CD4-positive, alpha-beta T cell (primary cell): Measurements from ENCODE around the gene ZC3H7A. TPM values are rescaled to one million over a fixed set of nuclear protein-coding genes. Genes with fewer than 3 reads are reported as not detected.

Experiments used
- ATAC-seq: fragments of 200-7000 bp; cut with Tn5 transposase; one replicate; pipeline ENCODE4 v1.10.0; 2022; ENCODE audit warnings: mild to moderate bottlenecking; ENCODE audit not compliant: poor library complexity
- CTCF ChIA-PET: fragments of 350-600 bp; sonication (Branson Sonifier 250); formaldehyde crosslinking; loops from one replicate; lab custom pipeline; 2021; ENCODE audit warnings: antibody characterized with exemption, inconsistent platforms; lab: Charles Lee
- POLR2A ChIA-PET: fragments of 350-600 bp; sonication (Branson Sonifier 250); formaldehyde crosslinking; loops from one replicate; lab custom pipeline; 2021; ENCODE audit warnings: antibody characterized with exemption, inconsistent platforms; lab: Charles Lee
- DNase-seq, 14 experiments: peaks; one replicate each; pipeline ENCODE4 v3.0.0-alpha.2; 2013 to 2020; ENCODE audit warnings: mixed read lengths in 2 of 14
- H3K27ac ChIP-seq, 2 donors: one replicate each; pipeline versions ENCODE4 v1.5.1 to v1.7.0; 2013; ENCODE audit warnings: low read length in 2 of 2, low read depth in 1 of 2, mild to moderate bottlenecking in 1 of 2
- H3K27me3 ChIP-seq, 2 experiments: 1 replicate in 1 of 2; 2 replicates in 1 of 2; pipeline versions ENCODE4 v1.6.1 to v1.7.0; 2013; ENCODE audit warnings: low read length in 2 of 2, control low read depth in 1 of 2, mild to moderate bottlenecking in 1 of 2, moderate library complexity in 1 of 2; ENCODE audit not compliant: insufficient read depth in 2 of 2, control insufficient read depth in 1 of 2
- H3K36me3 ChIP-seq: one replicate; pipeline ENCODE4 v1.6.1; 2013; ENCODE audit warnings: low read length, control low read depth; ENCODE audit not compliant: insufficient read depth
- H3K4me1 ChIP-seq: one replicate; pipeline ENCODE4 v1.6.1; 2013; ENCODE audit warnings: low read length, control low read depth; ENCODE audit not compliant: insufficient read depth
- H3K4me3 ChIP-seq: one replicate; pipeline ENCODE4 v1.5.1; 2013; ENCODE audit warnings: mild to moderate bottlenecking, low read length, moderate library complexity
- H3K9me3 ChIP-seq, 2 experiments: 1 replicate in 1 of 2; 2 replicates in 1 of 2; pipeline versions ENCODE4 v1.6.1 to v1.7.0; 2013; ENCODE audit warnings: low read length in 2 of 2, mild to moderate bottlenecking in 2 of 2, control low read depth in 1 of 2, moderate library complexity in 1 of 2; ENCODE audit not compliant: control insufficient read depth in 1 of 2, insufficient read depth in 1 of 2
- H3K27ac Mint-ChIP-seq: one replicate; pipeline ENCODE4 v1.8.0; 2020; ENCODE audit warnings: mixed read lengths
- H3K27me3 Mint-ChIP-seq: one replicate; pipeline ENCODE4 v1.8.0; 2021; ENCODE audit warnings: mixed read lengths
- H3K36me3 Mint-ChIP-seq: one replicate; pipeline ENCODE4 v1.8.0; 2021; ENCODE audit warnings: low read depth, mixed read lengths
- H3K4me1 Mint-ChIP-seq: one replicate; pipeline ENCODE4 v1.8.0; 2021; ENCODE audit warnings: low read depth, mixed read lengths
- H3K4me3 Mint-ChIP-seq: one replicate; pipeline ENCODE4 v1.8.0; 2020; ENCODE audit warnings: mild to moderate bottlenecking, mixed read lengths
- H3K9me3 Mint-ChIP-seq: one replicate; pipeline ENCODE4 v1.8.0; 2020; ENCODE audit warnings: mixed read lengths
- intact Hi-C, 2 experiments: fragments of 100-400 bp; cut with DNase I in 1 of 2; cut with micrococcal nuclease in 1 of 2; formaldehyde crosslinking; loops; one replicate each; pipeline versions ENCODE4 v1.15.1 to v1.9.0; 2023 to 2025; cut with DNase I, micrococcal nuclease
- total RNA-seq, 174 experiments: library from RNA in 2 of 174; stranded (reverse) in 2 of 174; gene quantifications; one replicate each; pipeline ENCODE4 v1.2.3 and lab custom pipeline; 2021 to 2026
- TF ChIP-seq, protein P1 (sequence below): fragments of 200-600 bp; IDR thresholded peaks from one replicate; pipeline ENCODE4 v1.8.0; 2022; ENCODE audit warnings: antibody characterized with exemption, mild to moderate bottlenecking

Gene ZC3H7A
- total RNA-seq, 2 experiments from 2014 or later, result 131 to 143 TPM

- CTCF ChIA-PET, result no interaction called here
- peaks cover 59% of the 10 kb centered on the region for H3K36me3 Mint-ChIP-seq
- H3K36me3 ChIP-seq, result peaks cover 49% of the 10 kb centered on the region
- H3K27ac Mint-ChIP-seq, result no peak overlapping the region
- TF ChIP-seq, protein P1, sequence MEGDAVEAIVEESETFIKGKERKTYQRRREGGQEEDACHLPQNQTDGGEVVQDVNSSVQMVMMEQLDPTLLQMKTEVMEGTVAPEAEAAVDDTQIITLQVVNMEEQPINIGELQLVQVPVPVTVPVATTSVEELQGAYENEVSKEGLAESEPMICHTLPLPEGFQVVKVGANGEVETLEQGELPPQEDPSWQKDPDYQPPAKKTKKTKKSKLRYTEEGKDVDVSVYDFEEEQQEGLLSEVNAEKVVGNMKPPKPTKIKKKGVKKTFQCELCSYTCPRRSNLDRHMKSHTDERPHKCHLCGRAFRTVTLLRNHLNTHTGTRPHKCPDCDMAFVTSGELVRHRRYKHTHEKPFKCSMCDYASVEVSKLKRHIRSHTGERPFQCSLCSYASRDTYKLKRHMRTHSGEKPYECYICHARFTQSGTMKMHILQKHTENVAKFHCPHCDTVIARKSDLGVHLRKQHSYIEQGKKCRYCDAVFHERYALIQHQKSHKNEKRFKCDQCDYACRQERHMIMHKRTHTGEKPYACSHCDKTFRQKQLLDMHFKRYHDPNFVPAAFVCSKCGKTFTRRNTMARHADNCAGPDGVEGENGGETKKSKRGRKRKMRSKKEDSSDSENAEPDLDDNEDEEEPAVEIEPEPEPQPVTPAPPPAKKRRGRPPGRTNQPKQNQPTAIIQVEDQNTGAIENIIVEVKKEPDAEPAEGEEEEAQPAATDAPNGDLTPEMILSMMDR, result no peak
- ATAC-seq, result no peak
- H3K9me3 ChIP-seq, result no peaks in the 10 kb centered on the region
- H3K4me3 Mint-ChIP-seq, result no peak overlapping the region
- no peak overlapping the region for H3K27ac ChIP-seq
- no peaks in the 10 kb centered on the region for H3K9me3 Mint-ChIP-seq
- H3K4me1 ChIP-seq, result no peaks in the 10 kb centered on the region
- DNase-seq, result no peak
- H3K4me1 Mint-ChIP-seq, result no peaks in the 10 kb centered on the region
- no peaks in the 10 kb centered on the region for H3K27me3 Mint-ChIP-seq
- H3K4me3 ChIP-seq, result no peak overlapping the region
- no peaks in the 10 kb centered on the region for H3K27me3 ChIP-seq
- POLR2A ChIA-PET, result no interaction called here
- intact Hi-C loops, result no loop called here
These were observed 39.0 kb upstream of the ZC3H7A start for GRCh38 chr16:11835891-11836649.

DNA sequence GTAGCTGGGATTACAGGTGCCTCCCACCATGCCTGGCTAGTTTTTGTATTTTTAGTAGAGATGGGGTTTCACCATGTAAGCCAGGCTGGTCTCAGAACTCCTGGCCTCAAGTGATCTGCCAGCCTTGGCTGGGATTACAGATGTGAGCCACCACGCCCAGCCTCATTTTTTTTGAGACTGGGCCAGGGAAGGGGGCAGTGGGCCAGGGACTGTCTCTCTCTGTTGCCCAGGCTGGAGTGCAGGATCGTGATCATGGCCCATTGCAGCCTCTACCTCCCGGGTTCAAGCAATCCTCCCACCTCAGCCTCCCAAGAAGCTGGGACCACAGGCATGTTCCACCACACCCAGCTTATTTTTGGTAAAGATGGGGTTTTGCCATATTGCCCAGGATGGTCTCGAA lies 38.3 kb upstream of the ZC3H7A start:
- peaks cover 42% of the 10 kb centered on the region for H3K36me3 ChIP-seq

DNA sequence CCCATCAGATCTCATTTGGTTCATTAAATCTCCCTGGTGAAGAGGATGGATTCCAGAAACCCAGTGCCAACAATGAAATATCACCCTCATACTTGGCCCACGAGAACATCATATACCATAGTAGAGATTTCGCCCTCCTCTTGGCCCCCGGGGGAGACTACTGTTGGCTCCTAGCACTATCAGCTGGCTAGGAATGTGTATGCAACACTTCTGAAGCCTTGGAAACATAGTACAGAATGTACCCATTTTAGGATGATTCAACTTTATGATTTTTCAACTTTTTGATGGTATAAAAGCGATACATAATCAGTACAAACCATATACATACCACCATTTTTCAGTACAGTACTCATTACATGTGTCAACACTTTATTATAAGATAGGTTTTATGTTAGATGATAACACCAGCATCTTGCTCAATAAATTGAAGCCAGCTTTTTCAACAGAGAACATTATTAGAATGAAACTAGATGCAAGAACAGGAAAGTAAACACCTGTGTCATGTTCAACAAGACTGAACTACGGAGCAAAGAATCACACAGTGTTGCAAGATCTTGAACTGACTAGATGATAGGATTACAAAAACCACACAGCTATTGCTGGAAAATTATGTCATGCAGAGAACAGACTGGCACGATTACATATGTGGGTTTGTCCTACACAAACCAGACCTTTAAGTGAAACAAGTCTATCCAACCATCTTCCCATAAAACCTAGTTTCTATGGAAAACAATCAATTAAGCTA lies 37.1 kb upstream of the ZC3H7A start:
- H3K36me3 ChIP-seq, result peaks cover 30% of the 10 kb centered on the region
- DNase-seq (no peak), ATAC-seq (no peak)
- intact Hi-C loops, result no loop called here
- no peaks in the 10 kb centered on the region for H3K4me1 ChIP-seq
- Mint-ChIP-seq H3K27me3 (no peaks in the 10 kb centered on the region), H3K4me3 (no peak overlapping the region), H3K9me3 (no peaks in the 10 kb centered on the region), H3K27ac (no peak overlapping the region), H3K36me3 (peaks cover 40% of the 10 kb centered on the region), H3K4me1 (no peaks in the 10 kb centered on the region)
- H3K27ac ChIP-seq, result no peak overlapping the region
- ChIA-PET CTCF (no interaction called here), POLR2A (no interaction called here)
- no peaks in the 10 kb centered on the region for H3K27me3 ChIP-seq
- TF ChIP-seq, protein P1, result no peak
- no peak overlapping the region for H3K4me3 ChIP-seq
- H3K9me3 ChIP-seq, result no peaks in the 10 kb centered on the region

More for the DNA sequence above, 38.3 kb upstream of the ZC3H7A start:
- H3K9me3 ChIP-seq, result no peaks in the 10 kb centered on the region
- no peaks in the 10 kb centered on the region for H3K27me3 ChIP-seq
- H3K27ac ChIP-seq, result no peak overlapping the region
- H3K4me1 Mint-ChIP-seq, result no peaks in the 10 kb centered on the region
- TF ChIP-seq, protein P1, result no peak
- CTCF ChIA-PET, result no interaction called here
- H3K4me3 ChIP-seq, result no peak overlapping the region
- DNase-seq, result no peak
- no peaks in the 10 kb centered on the region for H3K27me3 Mint-ChIP-seq
- ATAC-seq, result no peak
- H3K9me3 Mint-ChIP-seq, result no peaks in the 10 kb centered on the region
- no peak overlapping the region for H3K27ac Mint-ChIP-seq
- intact Hi-C loops, result no loop called here
- H3K4me1 ChIP-seq, result no peaks in the 10 kb centered on the region
- POLR2A ChIA-PET, result no interaction called here
- peaks cover 52% of the 10 kb centered on the region for H3K36me3 Mint-ChIP-seq
- no peak overlapping the region for H3K4me3 Mint-ChIP-seq
